Neural cell (in vitro differentiated cells): ENCODE measurements around the gene C14orf180.

Experiments used
- CTCF ChIP-seq: fragments of 450-650 bp; IDR thresholded peaks from 2 replicates; pipeline ENCODE4 v1.5.1; 2014; ENCODE audit warnings: antibody characterized with exemption, mild to moderate bottlenecking, moderate library complexity; ENCODE audit not compliant: poor library complexity, severe bottlenecking
- EP300 ChIP-seq: fragments of 450-650 bp; conservative IDR thresholded peaks from 2 replicates; pipeline ENCODE4 v1.6.1; 2014; ENCODE audit warnings: antibody characterized with exemption, mild to moderate bottlenecking, moderate library complexity; ENCODE audit not compliant: poor library complexity, severe bottlenecking
- EZH2 ChIP-seq: fragments of 200-600, 300-800 bp; shearing (Covaris generic), sonication (generic); IDR thresholded peaks from 2 replicates; pipeline ENCODE4 v1.6.1; 2014; ENCODE audit warnings: antibody characterized with exemption, low read length, borderline replicate concordance, mild to moderate bottlenecking; ENCODE audit not compliant: insufficient read depth, poor library complexity, severe bottlenecking
- POLR2AphosphoS5 ChIP-seq: IDR thresholded peaks from 2 replicates; pipeline ENCODE4 v1.6.1; 2012
- RAD21 ChIP-seq: fragments of 450-650 bp; conservative IDR thresholded peaks from 2 replicates; pipeline ENCODE4 v1.6.1; 2014; ENCODE audit warnings: antibody characterized with exemption, mild to moderate bottlenecking, moderate library complexity
- REST ChIP-seq: IDR thresholded peaks from 2 replicates; pipeline ENCODE4 v1.6.1; 2012; ENCODE audit warnings: borderline replicate concordance

GRCh38 chr14:104545942-104546501 lies 33.5 kb upstream of the C14orf180 start:
- TF ChIP-seq RAD21 (no peak), CTCF (no peak), EZH2 (no peak), POLR2AphosphoS5 (no peak), EP300 (no peak), REST (no peak)
